GM18868 (cell line): ENCODE measurements around the gene MYO7A.

ENCODE experiments used
- ATAC-seq: cut with Tn5 transposase; IDR thresholded peaks from one replicate; pipeline ENCODE4 v1.9.1; 2021; ENCODE audit warnings: mild to moderate bottlenecking, moderate library complexity; ENCODE audit not compliant: unreplicated experiment

MYO7A gene

GRCh38 chr11:77181799-77182541 is 53.9 kb downstream of the MYO7A start:
- ATAC-seq = no peak

DNA sequence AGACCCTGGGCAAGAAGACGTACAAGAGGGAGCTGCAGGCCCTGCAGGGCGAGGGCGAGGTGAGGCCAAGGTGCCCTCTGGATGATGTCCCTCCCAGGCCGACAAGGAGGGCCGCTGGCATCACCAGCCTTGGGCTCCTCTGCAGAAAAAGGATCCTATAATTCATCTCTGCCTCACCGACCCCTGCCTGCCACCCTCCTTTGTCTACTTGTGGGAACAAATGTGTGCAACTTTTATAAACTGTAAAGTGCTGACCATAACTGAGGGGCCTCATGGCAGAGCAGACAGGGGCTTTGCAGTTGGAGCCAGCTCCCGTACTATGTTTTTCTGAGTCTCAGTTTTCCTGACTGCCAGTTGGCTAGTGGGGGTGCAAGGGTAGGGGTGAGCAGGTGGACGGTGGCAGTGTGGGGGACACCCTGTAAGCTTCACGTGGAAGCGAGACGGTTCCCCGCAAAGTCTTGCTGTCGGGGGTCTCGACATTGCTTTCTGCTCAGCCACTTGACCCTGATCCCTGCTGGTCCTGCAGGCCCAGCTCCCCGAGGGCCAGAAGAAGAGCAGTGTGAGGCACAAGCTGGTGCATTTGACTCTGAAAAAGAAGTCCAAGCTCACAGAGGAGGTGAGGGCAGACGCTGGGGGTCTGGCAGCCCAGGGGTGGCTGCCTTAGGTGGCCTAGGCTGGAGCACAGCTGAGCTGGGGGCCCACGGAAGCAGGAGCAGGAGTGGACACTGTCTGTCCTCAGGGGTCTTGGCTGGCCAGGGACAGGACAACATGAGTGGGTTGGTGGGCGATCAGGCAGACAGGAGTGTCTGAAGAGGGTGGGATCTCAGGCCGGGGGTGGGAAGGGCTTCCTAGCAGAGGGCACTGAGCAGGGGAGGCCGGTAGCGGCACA is 54.7 kb downstream of the MYO7A start:
- no peak for ATAC-seq

DNA sequence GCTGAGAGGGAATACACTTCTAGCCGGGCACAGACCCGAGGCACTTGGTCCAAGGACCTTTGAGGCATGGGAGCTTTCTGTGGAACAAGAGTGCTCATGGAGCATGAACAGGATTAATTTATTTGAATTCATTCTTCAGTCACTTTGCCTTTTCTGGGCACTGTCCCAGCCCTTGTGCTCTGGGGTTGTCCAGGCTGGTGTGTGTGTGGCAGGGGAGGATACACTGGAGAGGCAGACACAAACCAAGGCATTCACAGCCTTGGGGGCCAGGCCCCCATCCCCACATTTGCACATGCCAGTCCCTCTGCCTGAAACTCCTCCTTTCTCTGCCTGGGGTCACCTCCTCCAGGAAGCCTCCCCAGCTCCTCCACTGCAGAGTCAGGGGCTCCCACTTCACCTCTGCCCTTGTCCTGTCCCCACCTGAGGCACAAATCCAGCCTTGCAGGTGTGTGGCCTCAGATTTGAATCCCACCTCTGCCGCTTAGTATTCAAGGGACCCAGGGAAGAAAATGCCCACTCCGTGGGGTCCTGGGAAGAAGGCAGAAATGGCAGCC is 55.5 kb downstream of the MYO7A start:
- no peak for ATAC-seq

- no peak for ATAC-seq
Observed at GRCh38 chr11:77184136-77184860, 56.3 kb downstream of the MYO7A start.

GRCh38 chr11:77186302-77186701 is 58.3 kb downstream of the MYO7A start:
- no peak for ATAC-seq

DNA sequence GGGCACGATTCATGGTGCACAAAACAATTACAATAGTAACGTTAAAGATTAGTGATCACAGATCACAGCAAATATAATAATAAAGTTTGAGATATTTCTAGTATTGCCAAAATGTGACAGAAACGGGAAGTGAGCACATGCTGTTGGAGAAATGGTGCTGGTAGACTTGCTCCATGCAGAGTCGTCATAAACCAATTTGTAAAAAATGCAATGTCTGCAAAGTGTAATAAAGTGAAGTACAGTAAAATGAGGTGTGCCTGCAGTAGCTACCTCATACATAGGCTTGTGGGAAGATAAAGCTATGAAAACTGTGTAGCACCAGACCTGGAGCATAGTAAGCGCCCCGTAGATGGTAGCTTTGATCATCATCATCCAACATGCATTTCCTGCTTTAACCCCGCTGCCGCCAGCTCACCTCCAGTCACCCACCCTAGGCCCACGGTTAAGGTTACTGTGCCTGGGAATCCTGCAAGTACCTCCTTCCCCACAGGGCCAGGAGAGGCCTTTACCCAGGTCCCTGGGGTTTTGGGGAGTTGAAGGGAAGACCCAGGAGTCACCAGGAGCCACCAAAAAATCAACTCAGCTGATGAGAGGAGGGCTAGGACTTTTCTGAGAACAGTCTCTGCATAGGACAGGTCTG is 59.2 kb downstream of the MYO7A start:
- ATAC-seq = no peak

DNA sequence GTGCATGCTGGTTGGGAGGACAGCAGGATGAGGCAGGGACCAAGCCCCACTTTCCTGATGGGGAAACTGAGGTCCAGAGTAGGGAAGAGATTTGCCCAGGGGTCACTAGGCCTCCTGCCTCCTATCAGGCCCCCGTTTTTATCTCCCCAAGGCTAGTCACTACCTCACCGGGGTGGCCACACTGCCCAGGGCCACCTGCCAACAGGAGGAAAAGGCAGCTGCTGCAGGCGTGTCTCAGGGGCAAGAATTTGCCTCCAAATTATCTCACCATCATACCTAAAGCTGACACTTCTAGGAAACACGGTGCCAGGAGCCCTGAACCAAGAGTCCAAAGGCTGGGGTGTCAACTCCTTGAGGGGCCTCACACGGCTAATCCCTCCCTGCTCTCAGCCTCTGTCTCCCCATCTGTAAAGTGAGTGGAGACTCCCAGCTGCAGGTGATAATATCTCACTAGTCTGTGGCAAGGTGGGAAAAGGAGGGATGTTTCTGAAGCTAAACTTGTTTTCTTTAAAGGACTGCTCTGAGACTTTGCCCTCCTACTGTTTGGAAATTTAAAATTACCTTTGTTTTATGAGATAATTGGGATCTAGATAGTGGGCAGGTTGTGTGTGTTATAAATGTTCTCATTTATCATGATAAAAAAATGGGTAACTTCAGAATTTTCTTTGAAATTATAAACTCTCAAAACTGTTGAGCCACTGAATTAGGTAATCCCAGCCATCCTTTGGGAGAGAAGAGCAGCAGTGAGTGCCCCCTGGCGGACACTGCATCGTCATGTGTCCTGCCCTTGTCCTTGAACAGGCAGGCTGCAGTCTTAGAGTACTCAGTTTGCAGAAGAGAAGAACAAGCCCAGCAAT is 60.0 kb downstream of the MYO7A start:
- peak; percentile 47 for ATAC-seq

- no peak for ATAC-seq
Observed at GRCh38 chr11:77188633-77189491, 60.8 kb downstream of the MYO7A start.

- no peak for ATAC-seq
Observed at GRCh38 chr11:77189588-77190210, 61.7 kb downstream of the MYO7A start.

DNA sequence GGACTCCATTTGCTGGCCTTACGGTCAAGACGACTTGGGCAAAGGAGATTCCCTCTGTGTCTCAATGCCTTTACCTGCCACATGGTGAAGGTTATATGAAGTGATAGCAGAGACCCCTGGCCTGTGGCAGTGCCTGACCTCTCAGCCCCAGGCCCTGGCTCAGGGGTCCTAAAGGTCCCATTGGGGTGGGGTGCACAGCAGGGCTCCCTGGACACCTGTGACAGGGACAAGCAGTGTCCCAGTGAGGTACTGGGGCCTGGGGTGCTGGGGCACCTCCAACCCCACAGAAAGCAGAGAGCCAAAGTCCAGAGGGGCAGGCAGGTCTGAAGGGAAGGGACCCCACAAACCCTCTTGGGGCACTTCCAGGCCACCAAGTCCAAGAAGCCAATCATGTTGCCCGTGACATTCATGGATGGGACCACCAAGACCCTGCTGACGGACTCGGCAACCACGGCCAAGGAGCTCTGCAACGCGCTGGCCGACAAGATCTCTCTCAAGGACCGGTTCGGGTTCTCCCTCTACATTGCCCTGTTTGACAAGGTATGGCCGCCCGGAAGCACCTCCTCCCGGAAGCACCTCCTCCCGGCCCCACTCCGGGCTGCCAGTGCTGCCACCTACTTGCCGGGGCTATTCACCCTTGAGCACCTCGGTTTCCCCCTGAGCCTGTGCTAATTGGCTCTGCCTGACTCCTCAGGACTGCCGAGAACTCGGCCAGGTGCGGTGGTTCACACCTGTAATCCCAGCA is 62.5 kb downstream of the MYO7A start:
- no peak for ATAC-seq

DNA sequence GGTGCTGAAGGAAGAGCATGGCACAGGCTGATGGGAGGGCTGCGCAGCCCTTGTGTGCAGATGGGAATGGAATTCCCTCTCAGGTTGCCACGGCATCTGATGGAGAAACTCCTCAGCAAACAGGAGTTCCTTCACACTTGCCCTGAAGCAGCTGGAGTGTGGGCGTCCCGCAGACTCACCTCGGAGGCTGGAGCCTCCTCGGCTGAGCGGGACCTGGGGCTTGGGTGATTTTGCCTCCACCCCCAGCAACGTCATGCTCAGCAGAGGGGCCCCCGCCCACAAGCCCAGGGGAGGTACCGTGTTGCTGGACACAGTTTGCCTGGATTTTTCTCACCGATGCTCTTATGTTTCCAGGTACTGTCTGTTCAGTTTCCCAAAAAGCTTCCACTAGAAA is 63.4 kb downstream of the MYO7A start:
- ATAC-seq = no peak

- no peak for ATAC-seq
Observed at GRCh38 chr11:77191823-77192495, 63.9 kb downstream of the MYO7A start.

- ATAC-seq = no peak
Observed at GRCh38 chr11:77193167-77193566, 65.1 kb downstream of the MYO7A start.

DNA sequence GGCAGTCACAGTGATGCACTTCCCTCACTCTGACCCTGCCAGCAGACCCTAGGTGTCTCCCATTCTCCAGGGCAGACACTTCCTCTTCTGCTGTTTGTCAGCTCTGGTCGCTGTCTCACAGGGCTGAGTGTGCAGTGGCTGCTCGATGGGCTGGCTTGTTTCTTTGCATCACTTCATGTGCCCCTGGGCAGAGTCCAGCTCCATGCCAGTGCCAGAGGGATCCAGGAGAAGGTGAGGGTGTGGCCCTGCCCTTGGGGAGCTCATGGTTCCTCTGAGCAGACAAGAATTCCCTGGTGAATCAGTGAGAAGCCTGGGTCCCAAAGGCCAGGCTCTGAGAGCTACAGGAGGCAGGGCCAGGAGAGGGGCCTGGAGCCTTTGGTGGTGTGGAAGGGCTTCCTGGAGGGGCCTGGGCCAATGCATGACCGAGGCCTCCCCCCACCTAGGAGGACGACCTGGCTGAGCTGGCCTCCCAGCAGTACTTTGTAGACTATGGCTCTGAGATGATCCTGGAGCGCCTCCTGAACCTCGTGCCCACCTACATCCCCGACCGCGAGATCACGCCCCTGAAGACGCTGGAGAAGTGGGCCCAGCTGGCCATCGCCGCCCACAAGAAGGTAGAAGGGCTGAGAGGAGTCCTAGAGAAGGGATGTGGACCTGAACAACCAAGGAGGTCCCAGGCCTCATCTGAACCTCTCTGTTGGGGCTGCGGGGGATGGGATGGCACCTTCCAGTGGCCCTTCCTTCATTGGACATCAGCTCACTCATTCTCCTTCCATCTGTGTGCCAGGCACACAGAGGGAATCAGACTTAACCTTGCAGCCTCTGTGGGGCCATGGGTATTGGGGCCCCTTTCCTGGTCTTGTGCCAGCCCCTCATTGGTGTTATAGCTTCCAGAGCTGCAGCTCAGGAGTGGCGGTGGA is 66.1 kb downstream of the MYO7A start:
- no peak for ATAC-seq

DNA sequence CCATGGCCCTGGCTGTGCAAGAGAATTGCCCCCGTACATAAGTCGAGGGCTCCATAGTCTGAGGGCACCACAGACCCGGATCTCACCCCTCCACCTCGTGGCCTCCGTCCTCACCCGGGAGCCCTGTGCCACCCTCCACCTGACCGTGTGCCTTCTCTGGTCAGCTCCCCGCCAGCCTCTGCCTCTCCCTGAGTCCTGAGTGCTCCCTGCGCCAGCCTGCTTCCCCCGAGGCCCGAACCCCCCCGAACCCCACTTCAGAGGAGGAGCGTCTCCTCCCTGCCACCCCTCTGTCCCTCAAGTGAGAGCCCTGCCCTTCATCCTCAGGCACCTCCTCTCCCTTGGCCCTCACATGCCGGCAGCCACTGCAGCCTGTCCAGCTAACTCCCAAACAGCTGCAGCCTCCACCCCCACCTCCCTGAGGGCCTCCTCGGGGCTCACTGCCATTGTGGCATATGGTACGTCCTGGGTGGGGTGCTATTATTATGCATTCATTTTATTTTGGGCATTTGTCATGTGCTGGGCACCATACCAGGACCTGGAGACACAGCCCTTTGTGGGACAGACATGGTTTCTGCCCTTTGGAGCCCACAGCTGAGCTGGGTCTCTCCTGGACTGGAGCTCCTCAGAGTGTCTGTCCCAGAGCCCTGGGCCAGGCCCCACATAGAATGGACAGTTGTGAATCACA is 67.2 kb downstream of the MYO7A start:
- no peak for ATAC-seq

DNA sequence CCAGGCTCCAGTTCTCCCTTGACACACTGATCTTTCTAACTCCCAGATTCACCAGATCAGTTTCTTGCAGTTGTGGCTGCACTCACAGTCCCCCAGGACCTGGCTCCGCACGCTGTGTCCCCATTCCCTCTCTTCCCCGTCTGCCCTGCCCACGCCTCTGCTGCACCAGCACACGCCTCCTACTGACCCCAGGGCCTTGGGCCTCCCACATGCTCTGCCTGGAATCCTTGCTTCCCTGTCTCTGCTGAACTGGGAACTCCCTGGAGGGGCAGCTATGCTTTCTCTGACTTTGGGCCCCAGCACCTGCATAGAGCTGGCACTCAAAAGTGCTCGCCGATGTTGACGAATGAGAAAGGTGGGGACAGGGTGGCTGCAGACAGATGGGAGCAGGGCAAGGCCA is 68.9 kb downstream of the MYO7A start:
- ATAC-seq = no peak
